Measurements from ENCODE around the gene DSCAM. TPM values are rescaled to one million over a fixed set of nuclear protein-coding genes. Genes with fewer than 3 reads are reported as not detected.

Gene DSCAM
- total and polyA plus RNA-seq, 10 of the 15 experiments (the other 5 are each of a cell fraction or from before 2014, with no cell fraction given) = not detected

- TF ChIP-seq IRF5 (IDR thresholded peaks at IDR 0.05; ENCODE audit: borderline replicate concordance) (no peak), ZNF592 (IDR thresholded peaks at IDR 0.05) (no peak), STAT3 (IDR thresholded peaks at IDR 0.05; ENCODE audit: low read depth, low read length) (no peak), ATF7 (IDR thresholded peaks at IDR 0.05; ENCODE audit: low read depth) (no peak), SKIL (IDR thresholded peaks at IDR 0.05; ENCODE audit: low read depth, poor library complexity, severe bottlenecking) (no peak), FOS (IDR thresholded peaks at IDR 0.05; ENCODE audit: borderline replicate concordance, extremely low read depth, insufficient read length) (no peak)
Observed at GRCh38 chr21:40829791-40830190, 17.2 kb downstream of the DSCAM start (continued).

All from GM12878 (cell line).